NCI-H2029 (cell line): ENCODE data around the gene MCCD1.

Experiments
- DNase-seq: peaks from one replicate; lab custom pipeline; 2025; lab: John Stamatoyannopoulos, UW

Gene MCCD1

GRCh38 chr6:31572041-31572911, 43.5 kb downstream of the MCCD1 start, which contains the start of gene LTA:
Gene LTA, plus strand, starts transcription at chr6:31572289. Its CDS starts 454 bp downstream, at chr6:31572743.
- DNase-seq: no peak

GRCh38 chr6:31573239-31574105, 44.7 kb downstream of the MCCD1 start:
- no peak for DNase-seq

DNA sequence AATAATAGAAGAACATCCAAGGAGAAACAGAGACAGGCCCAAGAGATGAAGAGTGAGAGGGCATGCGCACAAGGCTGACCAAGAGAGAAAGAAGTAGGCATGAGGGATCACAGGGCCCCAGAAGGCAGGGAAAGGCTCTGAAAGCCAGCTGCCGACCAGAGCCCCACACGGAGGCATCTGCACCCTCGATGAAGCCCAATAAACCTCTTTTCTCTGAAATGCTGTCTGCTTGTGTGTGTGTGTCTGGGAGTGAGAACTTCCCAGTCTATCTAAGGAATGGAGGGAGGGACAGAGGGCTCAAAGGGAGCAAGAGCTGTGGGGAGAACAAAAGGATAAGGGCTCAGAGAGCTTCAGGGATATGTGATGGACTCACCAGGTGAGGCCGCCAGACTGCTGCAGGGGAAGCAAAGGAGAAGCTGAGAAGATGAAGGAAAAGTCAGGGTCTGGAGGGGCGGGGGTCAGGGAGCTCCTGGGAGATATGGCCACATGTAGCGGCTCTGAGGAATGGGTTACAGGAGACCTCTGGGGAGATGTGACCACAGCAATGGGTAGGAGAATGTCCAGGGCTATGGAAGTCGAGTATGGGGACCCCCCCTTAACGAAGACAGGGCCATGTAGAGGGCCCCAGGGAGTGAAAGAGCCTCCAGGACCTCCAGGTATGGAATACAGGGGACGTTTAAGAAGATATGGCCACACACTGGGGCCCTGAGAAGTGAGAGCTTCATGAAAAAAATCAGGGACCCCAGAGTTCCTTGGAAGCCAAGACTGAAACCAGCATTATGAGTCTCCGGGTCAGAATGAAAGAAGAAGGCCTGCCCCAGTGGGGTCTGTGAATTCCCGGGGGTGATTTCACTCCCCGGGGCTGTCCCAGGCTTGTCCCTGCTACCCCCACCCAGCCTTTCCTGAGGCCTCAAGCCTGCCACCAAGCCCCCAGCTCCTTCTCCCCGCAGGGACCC, 45.6 kb downstream of the MCCD1 start:
- no peak for DNase-seq

- no peak for DNase-seq
Observed at GRCh38 chr6:31575335-31575901, 46.7 kb downstream of the MCCD1 start, which contains the start of gene TNF. Gene TNF, plus strand, starts transcription at chr6:31575565. Its CDS starts 177 bp downstream, at chr6:31575742.

DNA sequence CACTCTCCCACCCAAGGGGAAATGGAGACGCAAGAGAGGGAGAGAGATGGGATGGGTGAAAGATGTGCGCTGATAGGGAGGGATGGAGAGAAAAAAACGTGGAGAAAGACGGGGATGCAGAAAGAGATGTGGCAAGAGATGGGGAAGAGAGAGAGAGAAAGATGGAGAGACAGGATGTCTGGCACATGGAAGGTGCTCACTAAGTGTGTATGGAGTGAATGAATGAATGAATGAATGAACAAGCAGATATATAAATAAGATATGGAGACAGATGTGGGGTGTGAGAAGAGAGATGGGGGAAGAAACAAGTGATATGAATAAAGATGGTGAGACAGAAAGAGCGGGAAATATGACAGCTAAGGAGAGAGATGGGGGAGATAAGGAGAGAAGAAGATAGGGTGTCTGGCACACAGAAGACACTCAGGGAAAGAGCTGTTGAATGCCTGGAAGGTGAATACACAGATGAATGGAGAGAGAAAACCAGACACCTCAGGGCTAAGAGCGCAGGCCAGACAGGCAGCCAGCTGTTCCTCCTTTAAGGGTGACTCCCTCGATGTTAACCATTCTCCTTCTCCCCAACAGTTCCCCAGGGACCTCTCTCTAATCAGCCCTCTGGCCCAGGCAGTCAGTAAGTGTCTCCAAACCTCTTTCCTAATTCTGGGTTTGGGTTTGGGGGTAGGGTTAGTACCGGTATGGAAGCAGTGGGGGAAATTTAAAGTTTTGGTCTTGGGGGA, 47.4 kb downstream of the MCCD1 start:
- no peak for DNase-seq

DNA sequence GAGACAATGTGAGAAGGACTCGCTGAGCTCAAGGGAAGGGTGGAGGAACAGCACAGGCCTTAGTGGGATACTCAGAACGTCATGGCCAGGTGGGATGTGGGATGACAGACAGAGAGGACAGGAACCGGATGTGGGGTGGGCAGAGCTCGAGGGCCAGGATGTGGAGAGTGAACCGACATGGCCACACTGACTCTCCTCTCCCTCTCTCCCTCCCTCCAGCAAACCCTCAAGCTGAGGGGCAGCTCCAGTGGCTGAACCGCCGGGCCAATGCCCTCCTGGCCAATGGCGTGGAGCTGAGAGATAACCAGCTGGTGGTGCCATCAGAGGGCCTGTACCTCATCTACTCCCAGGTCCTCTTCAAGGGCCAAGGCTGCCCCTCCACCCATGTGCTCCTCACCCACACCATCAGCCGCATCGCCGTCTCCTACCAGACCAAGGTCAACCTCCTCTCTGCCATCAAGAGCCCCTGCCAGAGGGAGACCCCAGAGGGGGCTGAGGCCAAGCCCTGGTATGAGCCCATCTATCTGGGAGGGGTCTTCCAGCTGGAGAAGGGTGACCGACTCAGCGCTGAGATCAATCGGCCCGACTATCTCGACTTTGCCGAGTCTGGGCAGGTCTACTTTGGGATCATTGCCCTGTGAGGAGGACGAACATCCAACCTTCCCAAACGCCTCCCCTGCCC, 48.3 kb downstream of the MCCD1 start:
- no peak for DNase-seq

GRCh38 chr6:31577579-31577966, 48.8 kb downstream of the MCCD1 start:
- no peak for DNase-seq

DNA sequence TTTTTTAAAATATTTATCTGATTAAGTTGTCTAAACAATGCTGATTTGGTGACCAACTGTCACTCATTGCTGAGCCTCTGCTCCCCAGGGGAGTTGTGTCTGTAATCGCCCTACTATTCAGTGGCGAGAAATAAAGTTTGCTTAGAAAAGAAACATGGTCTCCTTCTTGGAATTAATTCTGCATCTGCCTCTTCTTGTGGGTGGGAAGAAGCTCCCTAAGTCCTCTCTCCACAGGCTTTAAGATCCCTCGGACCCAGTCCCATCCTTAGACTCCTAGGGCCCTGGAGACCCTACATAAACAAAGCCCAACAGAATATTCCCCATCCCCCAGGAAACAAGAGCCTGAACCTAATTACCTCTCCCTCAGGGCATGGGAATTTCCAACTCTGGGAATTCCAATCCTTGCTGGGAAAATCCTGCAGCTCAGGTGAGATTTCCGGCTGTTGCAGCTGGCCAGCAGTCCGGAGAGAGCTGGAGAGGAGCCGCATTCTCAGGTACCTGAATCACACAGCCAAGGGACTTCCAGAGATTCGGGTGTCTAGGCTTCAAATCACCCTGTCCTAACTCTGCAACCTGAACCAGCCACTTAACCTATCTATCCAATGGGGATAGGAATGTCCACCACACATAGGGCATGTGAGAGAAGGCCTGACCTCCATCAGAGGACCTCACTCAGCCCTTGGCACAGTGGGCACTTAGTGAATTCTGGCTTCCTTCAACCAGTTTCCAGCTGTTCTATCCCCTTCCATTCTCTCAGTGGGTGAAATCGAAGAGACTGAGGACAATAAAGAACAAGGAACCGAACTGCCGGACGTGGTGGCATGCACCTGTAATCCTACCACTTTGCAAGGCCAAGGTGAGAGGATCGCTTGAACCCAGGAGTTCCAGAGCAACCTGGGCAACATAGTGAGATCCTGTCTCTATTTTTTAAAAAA, 49.7 kb downstream of the MCCD1 start:
- DNase-seq: no peak

DNA sequence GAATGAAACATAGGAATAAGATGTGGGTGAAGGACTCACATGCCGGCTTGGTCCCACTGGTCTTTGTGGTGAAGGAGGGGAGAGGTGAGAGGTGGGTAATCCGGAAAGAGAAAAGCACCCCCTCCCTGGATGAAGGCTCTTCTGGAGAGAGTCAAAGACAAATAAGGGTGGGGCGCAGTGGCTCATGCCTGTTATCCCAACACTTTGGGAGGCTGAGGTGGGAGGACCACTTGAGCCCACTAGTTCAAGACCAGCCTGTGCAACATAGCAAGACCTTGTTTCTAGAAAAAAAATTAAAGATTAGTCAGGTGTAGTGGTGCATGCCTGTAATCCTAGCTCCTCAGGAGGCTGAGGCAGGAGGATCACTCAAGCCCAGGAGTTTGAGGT, 50.4 kb downstream of the MCCD1 start:
- no peak for DNase-seq
